Measurements from ENCODE around the gene MYO5C.
"Not testable (repeated sequence)": the region's sequence is repeated elsewhere in the genome, so short reads cannot be mapped to it uniquely, and the experiment has no call there.

MYO5C gene

GRCh38 chr15:52204657-52205056, 90.9 kb downstream of the MYO5C start:
- DNase-seq = no peak

GRCh38 chr15:52200831-52201365, 94.7 kb downstream of the MYO5C start:
- DNase-seq = no peak

- no peak for DNase-seq
Observed at GRCh38 chr15:52199271-52199670, 96.3 kb downstream of the MYO5C start.

- DNase-seq = no peak
Observed at GRCh38 chr15:52196891-52197290, 98.7 kb downstream of the MYO5C start.

GRCh38 chr15:52193791-52194190, 101.8 kb downstream of the MYO5C start:
- no peak for DNase-seq

GRCh38 chr15:52193321-52193720, 102.3 kb downstream of the MYO5C start:
- no peak for DNase-seq

GRCh38 chr15:52191207-52191606, 104.4 kb downstream of the MYO5C start, which contains the start of gene GNB5:
GNB5 (minus strand) TSS chr15:52191392; CDS start chr15:52184676, 6,716 bp downstream.
- DNase-seq = no peak

- no peak for DNase-seq
Observed at GRCh38 chr15:52186651-52187486, 108.7 kb downstream of the MYO5C start.

GRCh38 chr15:52185151-52185561, 110.4 kb downstream of the MYO5C start:
- no peak for DNase-seq

- no peak for DNase-seq
Observed at GRCh38 chr15:52184721-52185120, 110.9 kb downstream of the MYO5C start.

- no peak for DNase-seq
Observed at GRCh38 chr15:52183562-52184173, 111.9 kb downstream of the MYO5C start.

- no peak for DNase-seq
Observed at GRCh38 chr15:52181938-52182780, 113.4 kb downstream of the MYO5C start.

- no peak for DNase-seq
Observed at GRCh38 chr15:52180851-52181450, 114.7 kb downstream of the MYO5C start.

GRCh38 chr15:52180196-52180835, 115.3 kb downstream of the MYO5C start:
- DNase-seq = no peak

GRCh38 chr15:52179278-52180195, 116.1 kb downstream of the MYO5C start:
- DNase-seq = peak; percentile 91

GRCh38 chr15:52178765-52179164, 116.8 kb downstream of the MYO5C start:
- DNase-seq = no peak

- DNase-seq = no peak
Observed at GRCh38 chr15:52172869-52173268, 122.7 kb downstream of the MYO5C start.

- peak; percentile 24 for DNase-seq
Observed at GRCh38 chr15:52171807-52172206, 123.8 kb downstream of the MYO5C start.

- DNase-seq = no peak
Observed at GRCh38 chr15:52171386-52171785, 124.2 kb downstream of the MYO5C start.

- not testable (repeated sequence) for DNase-seq
Observed at GRCh38 chr15:52170199-52170598, 125.4 kb downstream of the MYO5C start.

Data from activated CD8-positive, alpha-beta memory T cell treated with anti-CD3 and anti-CD28 coated beads for 24 hours (primary cell).